Pancreas (tissue), 10 donors: ENCODE results near the gene INAVA. TPM values are rescaled to one million over a fixed set of nuclear protein-coding genes. Genes with fewer than 3 reads are reported as not detected.

ENCODE experiments used
- ATAC-seq, 4 donors: fragments of 200-7000 bp; cut with Tn5 transposase; one replicate each; pipeline versions ENCODE4 v1.8.0 to v1.9.1; 2020; ENCODE audit warnings: mild to moderate bottlenecking in 4 of 4, moderate library complexity in 4 of 4
- DNase-seq, 6 donors: peaks; one replicate each; pipeline ENCODE4 v3.0.0-alpha.2; 2020
- FAIRE-seq: peaks from 2 replicates; lab custom pipeline; 2012; peaks lifted over from hg19 to GRCh38; lab: Jason Lieb, UNC
- H3K27ac ChIP-seq, 4 donors: fragments of 200-600 bp; sonication (generic); 1 replicate in 3 of 4; 2 replicates in 1 of 4; pipeline versions ENCODE4 v1.5.0 to v1.8.0; 2020
- H3K27me3 ChIP-seq, 4 donors: fragments of 200-600 bp; one replicate each; pipeline ENCODE4 v1.8.0; 2021
- H3K36me3 ChIP-seq, 3 donors: fragments of 200-600 bp; sonication (generic) in 1 of 3; one replicate each; pipeline versions ENCODE4 v1.5.0 to v1.8.0; 2020 to 2021
- H3K4me1 ChIP-seq, 3 donors: fragments of 200-600 bp; one replicate each; pipeline ENCODE4 v1.8.0; 2021
- H3K4me3 ChIP-seq, 4 donors: fragments of 200-600 bp; sonication (generic) in 2 of 4; one replicate each; pipeline versions ENCODE4 v1.5.0 to v1.8.0; 2020 to 2021
- H3K9me3 ChIP-seq, 4 donors: fragments of 200-600 bp; one replicate each; pipeline ENCODE4 v1.8.0; 2021
- CTCF ChIP-seq, 4 donors: fragments of 200-600 bp; sonication (generic) in 3 of 4; IDR thresholded peaks; one replicate each; pipeline versions ENCODE4 v1.5.0 to v1.8.0; 2021; ENCODE audit warnings: antibody characterized with exemption in 4 of 4
- WGBS, 2 donors: extraction: QIAGEN DNeasy Blood & Tissue Kit; methylation state at CpG; one replicate each; pipeline ENCODE4 v1.1.7; 2013; 5-methylcytosine and 5-hydroxymethylcytosine counted together
- intact Hi-C, 3 donors: fragments of 100-400 bp; cut with DNase I; formaldehyde crosslinking; loops; one replicate each; pipeline versions ENCODE4 v1.11.1 to v1.14.2; 2022
- polyA plus RNA-seq, 2 donors: library from polyadenylated mRNA; stranded (reverse); fragments of 200-250 nt; gene quantifications; one replicate each; pipeline ENCODE4 v1.2.3, GENCODE V29; 2013
- total RNA-seq, 6 donors: library from RNA; stranded (reverse); fragmentation: NEBNext Ultra II Directional in 4 of 6; extraction: Animal tissue kit (Norgen Biotek cat#: 25700) in 4 of 6; gene quantifications; one replicate each; pipeline versions ENCODE4 v1.2.1 to v1.2.4, GENCODE V29; 2021 to 2023
- donor health status: healthy with polysubstance abuse.
- donor health status: DM: no; HTN: no; CAD: no; lungs with moderate emphysema.
- donor health status: DM: no; HTN: no; CAD: no.
- donor health status: control.
- donor health status: control.
- donor health status: Bipolar disorder and iron deficiency.
- donor health status: DM: yes; HTN: yes; CAD: no.
- donor health status: DM: no; HTN: no; CAD: no.
- donor health status: DM: no; HTN: no; CAD: no.
- donor health status: DM: yes; HTN: yes; CAD: no.

Gene INAVA
- total and polyA plus RNA-seq, 8 donors = 5.0 to 26.6 (median 13.8) TPM

- intact Hi-C loops = no loop called here
Measured at GRCh38 chr1:200906491-200906890, 11.8 kb downstream of the INAVA start.

GRCh38 chr1:200907611-200908097, 13.0 kb downstream of the INAVA start:
- H3K27me3 ChIP-seq = no peaks in the 10 kb centered on the region
- H3K27ac ChIP-seq = no peak overlapping the region
- TF ChIP-seq CTCF (IDR thresholded peaks at IDR 0.05) = no peak
- H3K36me3 ChIP-seq = peaks cover 0 to 67% (median 0%) of the 10 kb centered on the region in 3 donors
- H3K9me3 ChIP-seq = no peaks in the 10 kb centered on the region
- intact Hi-C loops = no loop called here
- FAIRE-seq (no peak), DNase-seq (no peak), ATAC-seq (peak in 2 of 4 donors; percentile 26 to 62)
- no peaks in the 10 kb centered on the region for H3K4me1 ChIP-seq
- 85 to 88% methylated on average over 5 of the region's 5 CpGs for WGBS, 2 donors
- H3K4me3 ChIP-seq = no peak overlapping the region

More at GRCh38 chr1:200906491-200906890, 11.8 kb downstream of the INAVA start:
- Histone ChIP-seq H3K4me3 (no peak overlapping the region), H3K27ac (no peak overlapping the region), H3K4me1 (no peaks in the 10 kb centered on the region), H3K36me3 (peaks cover 0 to 66% (median 0%) of the 10 kb centered on the region in 3 donors), H3K27me3 (no peaks in the 10 kb centered on the region), H3K9me3 (no peaks in the 10 kb centered on the region)
- 74 to 87% methylated on average over 2 of the region's 2 CpGs for WGBS, 2 donors
- FAIRE-seq (no peak), DNase-seq (no peak), ATAC-seq (no peak)
- TF ChIP-seq CTCF (IDR thresholded peaks at IDR 0.05) = no peak

- WGBS, 2 donors = 87 to 91% methylated on average over 6 of the region's 6 CpGs
- no peak for DNase-seq
Measured at GRCh38 chr1:200908191-200908868, 13.6 kb downstream of the INAVA start.

GRCh38 chr1:200909071-200909470, 14.4 kb downstream of the INAVA start:
- WGBS, 2 donors = 85 to 90% methylated on average over 5 of the region's 5 CpGs
- no peak overlapping the region for H3K4me3 ChIP-seq
- peaks cover 0 to 60% (median 0%) of the 10 kb centered on the region in 3 donors for H3K36me3 ChIP-seq
- FAIRE-seq = no peak
- intact Hi-C loops = no loop called here
- H3K27ac ChIP-seq = no peak overlapping the region
- no peak for TF ChIP-seq CTCF (IDR thresholded peaks at IDR 0.05)
- H3K27me3 ChIP-seq = no peaks in the 10 kb centered on the region
- no peaks in the 10 kb centered on the region for H3K9me3 ChIP-seq
- H3K4me1 ChIP-seq = no peaks in the 10 kb centered on the region
- ATAC-seq = no peak
- DNase-seq = no peak

More at GRCh38 chr1:200908191-200908868, 13.6 kb downstream of the INAVA start:
- ATAC-seq = peak in 2 of 4 donors; percentile 35 to 58
- H3K4me1 ChIP-seq = no peaks in the 10 kb centered on the region
- no peak for FAIRE-seq
- H3K27ac ChIP-seq = no peak overlapping the region
- intact Hi-C loops = no loop called here
- H3K9me3 ChIP-seq = no peaks in the 10 kb centered on the region
- H3K36me3 ChIP-seq = peaks cover 0 to 67% (median 0%) of the 10 kb centered on the region in 3 donors
- no peak overlapping the region for H3K4me3 ChIP-seq
- H3K27me3 ChIP-seq = no peaks in the 10 kb centered on the region
- TF ChIP-seq CTCF (IDR thresholded peaks at IDR 0.05) = no peak

GRCh38 chr1:200909757-200910239, 15.1 kb downstream of the INAVA start:
- Histone ChIP-seq H3K27me3 (no peaks in the 10 kb centered on the region), H3K27ac (no peak overlapping the region), H3K36me3 (peaks cover 0 to 60% (median 0%) of the 10 kb centered on the region in 3 donors), H3K4me3 (no peak overlapping the region), H3K9me3 (no peaks in the 10 kb centered on the region), H3K4me1 (no peaks in the 10 kb centered on the region)
- ATAC-seq (no peak), FAIRE-seq (no peak), DNase-seq (no peak)
- TF ChIP-seq CTCF (IDR thresholded peaks at IDR 0.05) = no peak
- 74 to 84% methylated on average over 4 of the region's 4 CpGs for WGBS, 2 donors
- intact Hi-C loops = no loop called here
